GM12865 (cell line): Measurements from ENCODE around the gene OGFOD3.
A peak's percentile ranks its signal among the peaks of the same experiment; 100 is the strongest.

Source experiments
- DNase-seq: peaks from one replicate; pipeline ENCODE4 v3.0.0; 2010; ENCODE audit warnings: low read depth
- H3K4me3 ChIP-seq: 2 replicates; pipeline ENCODE4 v1.5.1; 2011; ENCODE audit warnings: mild to moderate bottlenecking, low read depth, low read length, control low read depth
- CTCF ChIP-seq: IDR thresholded peaks from 2 replicates; pipeline ENCODE4 v1.5.1; 2011; ENCODE audit warnings: low read length, control low read depth, low read depth, inconsistent platforms; ENCODE audit not compliant: insufficient read depth; ENCODE audit errors: missing control alignments

Gene OGFOD3

GRCh38 chr17:82429824-82430223 is 11.4 kb upstream of the OGFOD3 start:
- no peak for DNase-seq
- no peak overlapping the region for H3K4me3 ChIP-seq
- TF ChIP-seq CTCF: no peak

- TF ChIP-seq CTCF: no peak
- DNase-seq: no peak
- H3K4me3 ChIP-seq: no peak overlapping the region
These were observed 10.2 kb upstream of the OGFOD3 start for GRCh38 chr17:82428546-82428945.

GRCh38 chr17:82424863-82425159 is 6.4 kb upstream of the OGFOD3 start:
- no peak overlapping the region for H3K4me3 ChIP-seq
- no peak for TF ChIP-seq CTCF
- DNase-seq: no peak

- no peak overlapping the region for H3K4me3 ChIP-seq
- TF ChIP-seq CTCF: peak; percentile 69
- peak; percentile 74 for DNase-seq
These were observed 5.8 kb upstream of the OGFOD3 start for GRCh38 chr17:82424001-82424862.

- DNase-seq: no peak
- no peak for TF ChIP-seq CTCF
- peak overlapping the region; percentile 61 for H3K4me3 ChIP-seq
These were observed 1.2 kb upstream of the OGFOD3 start for GRCh38 chr17:82419540-82419939.

- H3K4me3 ChIP-seq: no peak overlapping the region
- TF ChIP-seq CTCF: peak; percentile 4
- DNase-seq: no peak
These were observed 1.6 kb downstream of the OGFOD3 start for GRCh38 chr17:82416771-82417170.

- no peak for DNase-seq
- no peak overlapping the region for H3K4me3 ChIP-seq
- TF ChIP-seq CTCF: no peak
These were observed 2.1 kb downstream of the OGFOD3 start for GRCh38 chr17:82416264-82416663.
